SK-N-SH (cell line): ENCODE results near the gene NXPH4. TPM values are rescaled to one million over a fixed set of nuclear protein-coding genes. Genes with fewer than 3 reads are reported as not detected.
A peak's percentile ranks its signal among the peaks of the same experiment; 100 is the strongest.

ENCODE experiments used
- CTCF ChIA-PET: fragments of 300-600, 350-600 bp; formaldehyde crosslinking; extraction: SDS; loops from one replicate; lab custom pipeline; 2021; lab: Yijun Ruan, JAX
- POLR2A ChIA-PET: fragments of 350-600 bp; sonication (Branson Sonifier 250); formaldehyde crosslinking; extraction: SDS; loops from one replicate; lab custom pipeline; 2020; ENCODE audit warnings: antibody characterized with exemption, inconsistent platforms; lab: Yijun Ruan, JAX
- DNase-seq: peaks from one replicate; pipeline ENCODE4 v3.0.0; 2012
- H2AFZ ChIP-seq: fragments of 200-600 bp; sonication (generic); 2 replicates; pipeline ENCODE4 v1.8.1; 2016; ENCODE audit warnings: antibody characterized with exemption, mild to moderate bottlenecking, low read depth
- H3F3A ChIP-seq: fragments of 200-600 bp; sonication (generic); replicated peaks from 2 replicates; pipeline ENCODE3; 2016; ENCODE audit warnings: antibody characterized with exemption, mild to moderate bottlenecking; ENCODE audit not compliant: insufficient read depth
- H3K27ac ChIP-seq, 2 experiments: fragments of 200-500 bp in 1 of 2; fragments of 200-600 bp in 1 of 2; sonication (Bioruptor generic) in 1 of 2; sonication (generic), shearing (Covaris generic) in 1 of 2; 2 replicates each; pipeline versions ENCODE4 v1.5.1 to v1.6.1; 2014 to 2016; ENCODE audit warnings: low read depth in 2 of 2, inconsistent platforms in 1 of 2, low read length in 1 of 2, mild to moderate bottlenecking in 1 of 2, mixed read lengths in 1 of 2
- H3K27me3 ChIP-seq: fragments of 200-600 bp; sonication (generic), shearing (Covaris generic); 2 replicates; pipeline ENCODE4 v1.6.1; 2016; ENCODE audit warnings: mixed run types; ENCODE audit not compliant: insufficient read depth
- H3K36me3 ChIP-seq, 2 experiments: fragments of 200-500 bp in 1 of 2; fragments of 200-600 bp in 1 of 2; sonication (Bioruptor generic) in 1 of 2; sonication (generic) in 1 of 2; replicated peaks in 1 of 2; 2 replicates each; pipeline versions ENCODE3 to v1.5.1; 2014 to 2016; ENCODE audit warnings: low read length in 1 of 2, mild to moderate bottlenecking in 1 of 2; ENCODE audit not compliant: insufficient read depth in 2 of 2, control insufficient read depth in 1 of 2
- H3K4me1 ChIP-seq, 2 experiments: fragments of 200-500 bp in 1 of 2; fragments of 200-600 bp in 1 of 2; sonication (Bioruptor generic) in 1 of 2; sonication (generic), shearing (Covaris generic) in 1 of 2; 2 replicates each; pipeline versions ENCODE4 v1.5.1 to v1.6.1; 2014 to 2016; ENCODE audit warnings: low read depth in 1 of 2, low read length in 1 of 2, mixed run types in 1 of 2; ENCODE audit not compliant: insufficient read depth in 2 of 2, control insufficient read depth in 1 of 2
- H3K4me2 ChIP-seq: fragments of 200-600 bp; sonication (generic), shearing (Covaris generic); 2 replicates; pipeline ENCODE4 v1.6.1; 2017; ENCODE audit warnings: mixed run types
- H3K4me3 ChIP-seq, 2 experiments: fragments of 200-500 bp in 1 of 2; fragments of 200-600 bp in 1 of 2; sonication (Bioruptor generic) in 1 of 2; sonication (generic), shearing (Covaris generic) in 1 of 2; 2 replicates each; pipeline versions ENCODE4 v1.5.1 to v1.8.1; 2014 to 2016; ENCODE audit warnings: low read depth in 2 of 2, inconsistent platforms in 1 of 2, low read length in 1 of 2, mild to moderate bottlenecking in 1 of 2, mixed read lengths in 1 of 2, moderate library complexity in 1 of 2
- H3K79me2 ChIP-seq: fragments of 200-600 bp; sonication (generic); 2 replicates; pipeline ENCODE4 v1.8.1; 2017; ENCODE audit warnings: mild to moderate bottlenecking; ENCODE audit not compliant: insufficient read depth
- H3K9ac ChIP-seq: fragments of 200-600 bp; sonication (generic); 2 replicates; pipeline ENCODE4 v1.6.1; 2017; ENCODE audit warnings: mixed run types
- H3K9me2 ChIP-seq: fragments of 200-600 bp; sonication (generic); 2 replicates; pipeline ENCODE4 v1.6.1; 2017; ENCODE audit warnings: mixed run types
- H3K9me3 ChIP-seq: fragments of 200-600 bp; sonication (generic); 2 replicates; pipeline ENCODE4 v1.6.1; 2017; ENCODE audit warnings: mixed run types, mild to moderate bottlenecking, moderate library complexity
- H4K20me1 ChIP-seq: fragments of 200-600 bp; sonication (generic); 2 replicates; pipeline ENCODE4 v1.6.1; 2017; ENCODE audit warnings: mild to moderate bottlenecking, mixed run types; ENCODE audit not compliant: insufficient read depth
- EP300 ChIP-seq, 2 experiments: IDR thresholded peaks; 2 replicates each; pipeline versions ENCODE4 v1.4.0 to v1.6.1; 2012; ENCODE audit warnings: borderline replicate concordance in 1 of 2, low read depth in 1 of 2, low read length in 1 of 2
- EZH2phosphoT487 ChIP-seq: fragments of 200-600 bp; sonication (generic); IDR thresholded peaks from 2 replicates; pipeline ENCODE4 v1.6.1; 2017; ENCODE audit warnings: low read depth, mixed run types, mild to moderate bottlenecking, antibody characterized with exemption, moderate library complexity, borderline replicate concordance
- FOXJ3 ChIP-seq: sonication (generic); formaldehyde crosslinking; IDR thresholded peaks from 2 replicates; pipeline ENCODE4 v1.5.1; 2020; ENCODE audit warnings: mild to moderate bottlenecking, missing genetic modification reagents
- FOXM1 ChIP-seq: IDR thresholded peaks from 2 replicates; pipeline ENCODE4 v1.4.0; 2012; ENCODE audit warnings: low read depth, mild to moderate bottlenecking
- GABPA ChIP-seq: IDR thresholded peaks from 2 replicates; pipeline ENCODE4 v1.4.0; 2012; ENCODE audit warnings: low read depth, mild to moderate bottlenecking
- GATA2 ChIP-seq: sonication (generic); formaldehyde crosslinking; IDR thresholded peaks from 2 replicates; pipeline ENCODE4 v1.5.0; 2020; ENCODE audit warnings: mild to moderate bottlenecking, missing genetic modification reagents
- JUND ChIP-seq: IDR thresholded peaks from 2 replicates; pipeline ENCODE4 v1.4.0; 2012
- MAX ChIP-seq: IDR thresholded peaks from 2 replicates; pipeline ENCODE4 v1.4.0; 2012; ENCODE audit warnings: low read depth
- MEF2A ChIP-seq: IDR thresholded peaks from 2 replicates; pipeline ENCODE4 v1.4.0; 2012; ENCODE audit warnings: low read depth, borderline replicate concordance
- MXI1 ChIP-seq: IDR thresholded peaks from 2 replicates; pipeline ENCODE4 v1.6.1; 2012; ENCODE audit warnings: mild to moderate bottlenecking, low read depth, low read length, improper control_type of control experiment
- NFIC ChIP-seq: IDR thresholded peaks from 2 replicates; pipeline ENCODE4 v1.4.0; 2012; ENCODE audit warnings: borderline replicate concordance
- PBX3 ChIP-seq: IDR thresholded peaks from 2 replicates; pipeline ENCODE4; 2012
- RAD21 ChIP-seq: IDR thresholded peaks from 2 replicates; pipeline ENCODE4 v1.6.1; 2012; ENCODE audit warnings: mild to moderate bottlenecking, low read length
- REST ChIP-seq: IDR thresholded peaks from 2 replicates; pipeline ENCODE4 v1.6.1; 2012; ENCODE audit warnings: mild to moderate bottlenecking, low read depth, low read length, moderate library complexity
- RFX5 ChIP-seq: IDR thresholded peaks from 2 replicates; pipeline ENCODE4 v1.6.1; 2012; ENCODE audit warnings: mild to moderate bottlenecking, improper control_type of control experiment, low read length
- SMC3 ChIP-seq: IDR thresholded peaks from 2 replicates; pipeline ENCODE4 v1.6.1; 2012; ENCODE audit warnings: low read depth, low read length, improper control_type of control experiment
- TAF1 ChIP-seq: IDR thresholded peaks from 2 replicates; pipeline ENCODE4 v1.6.1; 2012; ENCODE audit warnings: low read depth, mild to moderate bottlenecking, low read length, moderate library complexity, borderline replicate concordance
- TCF12 ChIP-seq: IDR thresholded peaks from 2 replicates; pipeline ENCODE4 v1.4.0; 2012
- USF1 ChIP-seq: IDR thresholded peaks from 2 replicates; pipeline ENCODE4 v1.4.0; 2012; ENCODE audit warnings: low read depth, borderline replicate concordance
- WGBS: methylation state at CpG from one replicate; pipeline ENCODE4 v1.1.6; 2017; ENCODE audit warnings: low lambda C conversion rate; 5-methylcytosine and 5-hydroxymethylcytosine counted together
- polyA plus RNA-seq, 3 experiments: library from polyadenylated mRNA; depleted of rRNA; stranded (reverse); fragments of >200 nt; gene quantifications; 2 replicates each; pipeline ENCODE4 v1.2.3, GENCODE V29; 2012
- TF ChIP-seq, protein P1 (sequence below): fragments of 200-600 bp; sonication (generic); IDR thresholded peaks from 2 replicates; pipeline ENCODE4 v1.6.1; 2017; ENCODE audit warnings: antibody characterized with exemption, mild to moderate bottlenecking, moderate library complexity

Gene NXPH4
- polyA plus RNA-seq, 1 of the 3 experiments (the other 2 are of a cell fraction): 0.31 TPM

- no peaks in the 10 kb centered on the region for H3K9me2 ChIP-seq
- H3K4me2 ChIP-seq: peak overlapping the region; percentile 98
- H3K36me3 ChIP-seq: peaks cover 22 to 37% of the 10 kb centered on the region in 2 experiments
- TF ChIP-seq MXI1: no peak
- no peak for TF ChIP-seq TCF12
- no peak for TF ChIP-seq PBX3
- TF ChIP-seq FOXM1: no peak
- no peak for TF ChIP-seq GABPA
- TF ChIP-seq FOXJ3 (CRISPR knock-in tag): no peak
- TF ChIP-seq GATA2: no peak
- no peak for TF ChIP-seq EZH2phosphoT487
- TF ChIP-seq REST: no peak
- no peak for TF ChIP-seq SMC3
- TF ChIP-seq RAD21: no peak
- TF ChIP-seq TAF1: no peak
- TF ChIP-seq JUND: no peak
- no peak for TF ChIP-seq MEF2A
- no peak for TF ChIP-seq USF1
- TF ChIP-seq RFX5: no peak
- TF ChIP-seq, protein P1, sequence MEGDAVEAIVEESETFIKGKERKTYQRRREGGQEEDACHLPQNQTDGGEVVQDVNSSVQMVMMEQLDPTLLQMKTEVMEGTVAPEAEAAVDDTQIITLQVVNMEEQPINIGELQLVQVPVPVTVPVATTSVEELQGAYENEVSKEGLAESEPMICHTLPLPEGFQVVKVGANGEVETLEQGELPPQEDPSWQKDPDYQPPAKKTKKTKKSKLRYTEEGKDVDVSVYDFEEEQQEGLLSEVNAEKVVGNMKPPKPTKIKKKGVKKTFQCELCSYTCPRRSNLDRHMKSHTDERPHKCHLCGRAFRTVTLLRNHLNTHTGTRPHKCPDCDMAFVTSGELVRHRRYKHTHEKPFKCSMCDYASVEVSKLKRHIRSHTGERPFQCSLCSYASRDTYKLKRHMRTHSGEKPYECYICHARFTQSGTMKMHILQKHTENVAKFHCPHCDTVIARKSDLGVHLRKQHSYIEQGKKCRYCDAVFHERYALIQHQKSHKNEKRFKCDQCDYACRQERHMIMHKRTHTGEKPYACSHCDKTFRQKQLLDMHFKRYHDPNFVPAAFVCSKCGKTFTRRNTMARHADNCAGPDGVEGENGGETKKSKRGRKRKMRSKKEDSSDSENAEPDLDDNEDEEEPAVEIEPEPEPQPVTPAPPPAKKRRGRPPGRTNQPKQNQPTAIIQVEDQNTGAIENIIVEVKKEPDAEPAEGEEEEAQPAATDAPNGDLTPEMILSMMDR: no peak
- no peak for TF ChIP-seq EP300 (IDR thresholded peaks at IDR 0.05; ENCODE audit: borderline replicate concordance in 1 of 2, low read depth in 1 of 2, low read length in 1 of 2)
- no peak for TF ChIP-seq NFIC
- TF ChIP-seq MAX: no peak
- CTCF ChIA-PET: interaction anchor here (1.7 to 31.5 kb wide), 4 partner anchors 9 to 231 kb away, joined by 5 to 937 read pairs (median 140); partner anchors contain the start of gene NXPH4
- no peak overlapping the region for H3K27ac ChIP-seq
- POLR2A ChIA-PET: interaction anchor here (2.6 kb wide), 1 partner anchor 9 kb away, joined by 43 read pairs; no protein-coding TSS in a partner anchor
- H3K4me3 ChIP-seq: peak overlapping the region; percentile 88 to 94; a peak in 3 of 4 replicates
- H3K27me3 ChIP-seq: no peaks in the 10 kb centered on the region
- H3K9ac ChIP-seq: peak overlapping the region; percentile 96; the same call in 1 of the 2 replicates
- WGBS: 98% methylated on average over 9 of the region's 13 CpGs
- peaks cover 28% of the 10 kb centered on the region for H3K79me2 ChIP-seq
- H3F3A ChIP-seq: no peaks in the 10 kb centered on the region
- DNase-seq: no peak
- H4K20me1 ChIP-seq: no peaks in the 10 kb centered on the region
- H2AFZ ChIP-seq: no peak overlapping the region
- peaks cover 0 to 31% of the 10 kb centered on the region in 2 experiments; a peak in 1 of 4 replicates for H3K4me1 ChIP-seq
- H3K9me3 ChIP-seq: no peaks in the 10 kb centered on the region
Observed at GRCh38 chr12:57231276-57232021, 14.9 kb downstream of the NXPH4 start.
